Activated CD4-positive, alpha-beta T cell treated with anti-CD3 and anti-CD28 coated beads, Interleukin-2, amount 50 U/mL, for 24 hours (primary cell): ENCODE results near the gene URB2.
"Not testable (repeated sequence)": the region's sequence is repeated elsewhere in the genome, so short reads cannot be mapped to it uniquely, and the experiment has no call there.

Experiments
- DNase-seq, 2 donors: peaks; one replicate each; pipeline ENCODE4 v3.0.0-alpha.2; 2020; ENCODE audit warnings: low read depth in 1 of 2, low spot score in 1 of 2

URB2 gene

GRCh38 chr1:229625915-229626831, at the start of gene URB2, which contains the start of gene TAF5L:
Gene URB2 (plus strand): TSS chr1:229626247. CDS start chr1:229627634, 1,387 bp downstream.
Gene TAF5L (minus strand): TSS chr1:229626122. CDS start chr1:229614482, 11,640 bp downstream.
- DNase-seq = peak; percentile 71 to 76

- no peak for DNase-seq
Observed at GRCh38 chr1:229578168-229579058, 47.6 kb upstream of the URB2 start.

- DNase-seq = no peak
Observed at GRCh38 chr1:229579059-229579673, 46.9 kb upstream of the URB2 start.

GRCh38 chr1:229581485-229581884, 44.6 kb upstream of the URB2 start:
- no peak for DNase-seq

GRCh38 chr1:229582011-229582694, 43.9 kb upstream of the URB2 start:
- DNase-seq = no peak

- no peak for DNase-seq
Observed at GRCh38 chr1:229582715-229583114, 43.3 kb upstream of the URB2 start.

GRCh38 chr1:229585338-229585737, 40.7 kb upstream of the URB2 start:
- DNase-seq = no peak

GRCh38 chr1:229590119-229590518, 35.9 kb upstream of the URB2 start:
- no peak for DNase-seq

- DNase-seq = no peak
Observed at GRCh38 chr1:229593800-229594199, 32.2 kb upstream of the URB2 start.

- DNase-seq = no peak
Observed at GRCh38 chr1:229594227-229595008, 31.6 kb upstream of the URB2 start.

GRCh38 chr1:229595876-229596275, 30.2 kb upstream of the URB2 start:
- not testable (repeated sequence) for DNase-seq

- no peak for DNase-seq
Observed at GRCh38 chr1:229596925-229597699, 28.9 kb upstream of the URB2 start.

- no peak for DNase-seq
Observed at GRCh38 chr1:229597877-229598276, 28.2 kb upstream of the URB2 start.

- no peak for DNase-seq
Observed at GRCh38 chr1:229599218-229599954, 26.7 kb upstream of the URB2 start.

- DNase-seq = no peak
Observed at GRCh38 chr1:229600229-229600628, 25.8 kb upstream of the URB2 start.

- no peak for DNase-seq
Observed at GRCh38 chr1:229603371-229604005, 22.6 kb upstream of the URB2 start.

- no peak for DNase-seq
Observed at GRCh38 chr1:229607370-229607769, 18.7 kb upstream of the URB2 start.

- no peak for DNase-seq
Observed at GRCh38 chr1:229608590-229608989, 17.5 kb upstream of the URB2 start.
